ENCODE data around the gene PRSS33. TPM values are rescaled to one million over a fixed set of nuclear protein-coding genes. Genes with fewer than 3 reads are reported as not detected.

Gene PRSS33
- total RNA-seq, 4 donors from 2014 or later, result not detected

GRCh38 chr16:2828876-2829430 is 41.6 kb upstream of the PRSS33 start:
- peaks cover 8% of the 10 kb centered on the region for H3K27me3 ChIP-seq
- in situ Hi-C loops (cut with MboI; ENCODE audit: low pct_ligation_motif_present in 1 of 4, low pct_unique_long_range_greater_than_20kb in 1 of 4, low sequenced_read_pairs in 3 of 4), result no loop called here

GRCh38 chr16:2828521-2828840 is 41.1 kb upstream of the PRSS33 start:
- H3K9me3 ChIP-seq, result no peaks in the 10 kb centered on the region
- in situ Hi-C loops (cut with MboI; ENCODE audit: low pct_ligation_motif_present in 1 of 4, low pct_unique_long_range_greater_than_20kb in 1 of 4, low sequenced_read_pairs in 3 of 4), result no loop called here
- no peak for DNase-seq
- no peak overlapping the region for H3K4me3 ChIP-seq
- no peak overlapping the region for H3K27ac ChIP-seq
- TF ChIP-seq EP300 (IDR thresholded peaks at IDR 0.05; ENCODE audit: low read depth) (no peak), POLR2A (IDR thresholded peaks at IDR 0.05) (no peak), POLR2AphosphoS5 (IDR thresholded peaks at IDR 0.05) (no peak), CTCF (IDR thresholded peaks at IDR 0.05) (no peak)
- peaks cover 0 to 15% (median 9%) of the 10 kb centered on the region in 4 donors for H3K4me1 ChIP-seq
- no peaks in the 10 kb centered on the region for H3K36me3 ChIP-seq
- intact Hi-C loops (cut with DNase I; ENCODE audit: low total_unique reads), result no loop called here
- WGBS, 2 donors (ENCODE audit: low coverage in 1 of 2), result 91% methylated on average over 8 of the region's 8 CpGs; no CpG with 5 or more reads in 1 of the 2 donors
- H3K27me3 ChIP-seq, result peaks cover 8% of the 10 kb centered on the region

More at GRCh38 chr16:2828876-2829430, 41.6 kb upstream of the PRSS33 start:
- WGBS, 2 donors (ENCODE audit: low coverage in 1 of 2), result 93% methylated on average over 17 of the region's 17 CpGs; no CpG with 5 or more reads in 1 of the 2 donors
- peaks cover 0 to 15% (median 9%) of the 10 kb centered on the region in 4 donors for H3K4me1 ChIP-seq
- H3K4me3 ChIP-seq, result no peak overlapping the region
- H3K36me3 ChIP-seq, result no peaks in the 10 kb centered on the region
- H3K9me3 ChIP-seq, result no peaks in the 10 kb centered on the region
- TF ChIP-seq POLR2AphosphoS5 (IDR thresholded peaks at IDR 0.05) (no peak), POLR2A (IDR thresholded peaks at IDR 0.05) (no peak)
- DNase-seq, result no peak
- peak overlapping the region in 1 of 4 donors; percentile 75 for H3K27ac ChIP-seq
- intact Hi-C loops (cut with DNase I; ENCODE audit: low total_unique reads), result no loop called here

- H3K9me3 ChIP-seq, result no peaks in the 10 kb centered on the region
- WGBS, 2 donors (ENCODE audit: low coverage in 1 of 2), result 81% methylated on average over 14 of the region's 14 CpGs; no CpG with 5 or more reads in 1 of the 2 donors
- in situ Hi-C loops (cut with MboI; ENCODE audit: low pct_ligation_motif_present in 1 of 4, low pct_unique_long_range_greater_than_20kb in 1 of 4, low sequenced_read_pairs in 3 of 4), result no loop called here
- H3K36me3 ChIP-seq, result no peaks in the 10 kb centered on the region
- H3K27ac ChIP-seq, result no peak overlapping the region
- intact Hi-C loops (cut with DNase I; ENCODE audit: low total_unique reads), result no loop called here
- H3K4me1 ChIP-seq, result peaks cover 0 to 15% (median 9%) of the 10 kb centered on the region in 4 donors
- H3K4me3 ChIP-seq, result no peak overlapping the region
- DNase-seq, result no peak
- H3K27me3 ChIP-seq, result peaks cover 8% of the 10 kb centered on the region
- TF ChIP-seq POLR2AphosphoS5 (IDR thresholded peaks at IDR 0.05) (no peak), CTCF (IDR thresholded peaks at IDR 0.05) (no peak), POLR2A (IDR thresholded peaks at IDR 0.05) (no peak), EP300 (IDR thresholded peaks at IDR 0.05; ENCODE audit: low read depth) (no peak)
Observed at GRCh38 chr16:2827831-2828520, 40.6 kb upstream of the PRSS33 start.

- peak; percentile 4 for DNase-seq
- no peaks in the 10 kb centered on the region for H3K36me3 ChIP-seq
- H3K4me1 ChIP-seq, result peaks cover 0 to 15% (median 9%) of the 10 kb centered on the region in 4 donors
- no peak overlapping the region for H3K4me3 ChIP-seq
- H3K27me3 ChIP-seq, result peaks cover 8% of the 10 kb centered on the region
- intact Hi-C loops (cut with DNase I; ENCODE audit: low total_unique reads), result no loop called here
- TF ChIP-seq POLR2A (IDR thresholded peaks at IDR 0.05) (no peak), CTCF (IDR thresholded peaks at IDR 0.05) (no peak), EP300 (IDR thresholded peaks at IDR 0.05; ENCODE audit: low read depth) (no peak), POLR2AphosphoS5 (IDR thresholded peaks at IDR 0.05) (no peak)
- H3K9me3 ChIP-seq, result no peaks in the 10 kb centered on the region
- 76% methylated on average over 15 of the region's 15 CpGs; no CpG with 5 or more reads in 1 of the 2 donors for WGBS, 2 donors (ENCODE audit: low coverage in 1 of 2)
- no peak overlapping the region for H3K27ac ChIP-seq
- in situ Hi-C loops (cut with MboI; ENCODE audit: low pct_ligation_motif_present in 1 of 4, low pct_unique_long_range_greater_than_20kb in 1 of 4, low sequenced_read_pairs in 3 of 4), result no loop called here
Observed at GRCh38 chr16:2827374-2827791, 40.0 kb upstream of the PRSS33 start.
